ENCODE measurements around the gene RUFY4.

DNA sequence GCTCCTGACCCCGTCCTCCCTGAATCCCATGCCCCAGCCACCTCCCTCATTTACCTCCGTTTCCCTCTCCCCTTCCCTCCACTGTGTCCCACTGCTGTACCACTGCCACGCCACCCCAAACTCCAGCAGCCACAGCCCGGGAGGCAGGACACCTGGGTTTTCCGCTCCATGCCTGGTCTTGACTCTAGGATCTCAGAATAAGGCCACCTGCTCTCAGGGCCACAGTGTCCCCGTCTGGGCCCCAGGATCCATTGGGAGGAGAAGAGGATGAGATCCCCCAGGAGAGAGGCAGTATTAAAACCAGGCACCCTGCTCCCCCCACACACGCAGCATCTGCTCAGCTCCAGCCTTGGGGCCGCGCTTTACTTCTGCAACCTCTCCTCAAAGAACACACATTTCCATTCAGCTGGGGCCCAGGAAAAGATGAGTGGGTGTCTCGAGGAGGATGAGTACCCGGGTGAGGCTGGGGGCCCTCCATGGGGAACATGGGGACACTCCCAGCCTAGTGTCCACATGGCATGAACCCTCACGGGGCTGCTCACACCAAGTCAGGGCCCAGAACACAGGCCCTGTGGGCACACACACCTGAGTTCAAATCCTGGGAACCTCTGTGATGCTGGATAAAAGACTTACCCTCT is 33.5 kb upstream of the RUFY4 start:
- no peak for TF ChIP-seq POLR2AphosphoS5 (IDR thresholded peaks at IDR 0.05)
- no peak for TF ChIP-seq POLR2A (IDR thresholded peaks at IDR 0.05; ENCODE audit: low read depth)
- TF ChIP-seq, protein P1, sequence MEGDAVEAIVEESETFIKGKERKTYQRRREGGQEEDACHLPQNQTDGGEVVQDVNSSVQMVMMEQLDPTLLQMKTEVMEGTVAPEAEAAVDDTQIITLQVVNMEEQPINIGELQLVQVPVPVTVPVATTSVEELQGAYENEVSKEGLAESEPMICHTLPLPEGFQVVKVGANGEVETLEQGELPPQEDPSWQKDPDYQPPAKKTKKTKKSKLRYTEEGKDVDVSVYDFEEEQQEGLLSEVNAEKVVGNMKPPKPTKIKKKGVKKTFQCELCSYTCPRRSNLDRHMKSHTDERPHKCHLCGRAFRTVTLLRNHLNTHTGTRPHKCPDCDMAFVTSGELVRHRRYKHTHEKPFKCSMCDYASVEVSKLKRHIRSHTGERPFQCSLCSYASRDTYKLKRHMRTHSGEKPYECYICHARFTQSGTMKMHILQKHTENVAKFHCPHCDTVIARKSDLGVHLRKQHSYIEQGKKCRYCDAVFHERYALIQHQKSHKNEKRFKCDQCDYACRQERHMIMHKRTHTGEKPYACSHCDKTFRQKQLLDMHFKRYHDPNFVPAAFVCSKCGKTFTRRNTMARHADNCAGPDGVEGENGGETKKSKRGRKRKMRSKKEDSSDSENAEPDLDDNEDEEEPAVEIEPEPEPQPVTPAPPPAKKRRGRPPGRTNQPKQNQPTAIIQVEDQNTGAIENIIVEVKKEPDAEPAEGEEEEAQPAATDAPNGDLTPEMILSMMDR (IDR thresholded peaks at IDR 0.05) = no peak
- no peak for TF ChIP-seq EP300 (IDR thresholded peaks at IDR 0.05)

Data from esophagus muscularis mucosa (tissue), 4 donors.